Endothelial cell of umbilical vein (primary cell): Measurements from ENCODE around the gene CBY2. TPM values are rescaled to one million over a fixed set of nuclear protein-coding genes. Genes with fewer than 3 reads are reported as not detected.

Experiments used
- BruUV-seq: library from RNA; stranded (reverse); fragments of 400-500 nt; replicated peaks from 2 replicates; lab custom pipeline; 2021; lab: Mats Ljungman, UMichigan
- CTCF ChIA-PET: fragments of 300-600, 350-600 bp; sonication (Branson Sonifier 250); formaldehyde crosslinking; loops from one replicate; lab custom pipeline; 2021; ENCODE audit warnings: antibody characterized with exemption, inconsistent platforms; lab: Charles Lee
- POLR2A ChIA-PET: fragments of 300-600, 350-600 bp; sonication (Branson Sonifier 250); formaldehyde crosslinking; loops from one replicate; lab custom pipeline; 2021; ENCODE audit warnings: antibody characterized with exemption, inconsistent platforms; lab: Charles Lee
- DNase-seq: peaks from one replicate; pipeline ENCODE4 v3.0.0-alpha.2; 2011; ENCODE audit warnings: low read depth, low spot score
- FAIRE-seq: peaks from 2 replicates; lab custom pipeline; 2011; peaks lifted over from hg19 to GRCh38; lab: Jason Lieb, UNC
- H2AFZ ChIP-seq: 2 replicates; pipeline ENCODE4 v1.6.0; 2012; ENCODE audit warnings: low read depth, low read length, control low read depth, inconsistent platforms
- H3K27ac ChIP-seq: 2 replicates; pipeline ENCODE4 v1.5.1; 2011; ENCODE audit warnings: low read depth, mild to moderate bottlenecking, control low read depth, low read length, moderate library complexity; ENCODE audit not compliant: insufficient read depth
- H3K27me3 ChIP-seq, 2 experiments: 2 replicates each; pipeline versions ENCODE4 v1.6.0 to v1.6.1; 2011; ENCODE audit warnings: low read length in 2 of 2, mixed read lengths in 1 of 2; ENCODE audit not compliant: control insufficient read depth in 2 of 2, insufficient read depth in 2 of 2
- H3K36me3 ChIP-seq, 2 experiments: 2 replicates in 1 of 2; 3 replicates in 1 of 2; pipeline ENCODE4 v1.5.1; 2011; ENCODE audit warnings: low read length in 2 of 2, mild to moderate bottlenecking in 1 of 2, moderate library complexity in 1 of 2; ENCODE audit not compliant: control insufficient read depth in 2 of 2, insufficient read depth in 2 of 2; ENCODE audit errors: extremely low read depth in 1 of 2
- H3K4me1 ChIP-seq: 3 replicates; pipeline ENCODE4 v1.5.1; 2011; ENCODE audit warnings: mild to moderate bottlenecking, low read length; ENCODE audit not compliant: control insufficient read depth, insufficient read depth; ENCODE audit errors: extremely low read depth
- H3K4me2 ChIP-seq: 2 replicates; pipeline ENCODE4 v1.6.1; 2011; ENCODE audit warnings: low read length, control low read depth, mixed read lengths; ENCODE audit not compliant: insufficient read depth
- H3K4me3 ChIP-seq, 3 experiments: fragments of 200-600 bp in 1 of 3; sonication (generic), shearing (Covaris generic) in 1 of 3; replicated peaks in 1 of 3; 2 replicates each; pipeline ENCODE4 v1.5.1; 2011 to 2016; ENCODE audit warnings: control low read depth in 3 of 3, low read length in 3 of 3, mild to moderate bottlenecking in 2 of 3, inconsistent platforms in 1 of 3, low read depth in 1 of 3, moderate library complexity in 1 of 3; ENCODE audit not compliant: insufficient read depth in 1 of 3
- H3K79me2 ChIP-seq: 2 replicates; pipeline ENCODE4 v1.6.0; 2012; ENCODE audit warnings: low read length, inconsistent platforms; ENCODE audit not compliant: control insufficient read depth, insufficient read depth
- H3K9ac ChIP-seq: replicated peaks from 2 replicates; pipeline ENCODE3; 2011; ENCODE audit warnings: low read length, control low read depth; ENCODE audit not compliant: insufficient read depth; ENCODE audit errors: extremely low read depth
- H3K9me1 ChIP-seq: replicated peaks from 3 replicates; pipeline ENCODE4 v1.6.0; 2011; ENCODE audit warnings: mild to moderate bottlenecking, low read length; ENCODE audit not compliant: control insufficient read depth, insufficient read depth; ENCODE audit errors: extremely low read depth
- H3K9me3 ChIP-seq: replicated peaks from 2 replicates; pipeline ENCODE4 v1.5.1; 2012; ENCODE audit warnings: low read length, inconsistent platforms; ENCODE audit not compliant: control insufficient read depth, insufficient read depth
- H4K20me1 ChIP-seq: replicated peaks from 2 replicates; pipeline ENCODE3; 2011; ENCODE audit warnings: mild to moderate bottlenecking, low read length; ENCODE audit not compliant: control insufficient read depth, insufficient read depth; ENCODE audit errors: extremely low read depth
- EZH2 ChIP-seq: IDR thresholded peaks from 2 replicates; pipeline ENCODE4 v1.6.1; 2012; ENCODE audit warnings: borderline replicate concordance, low read depth, mild to moderate bottlenecking, moderate library complexity, low read length, inconsistent platforms; ENCODE audit not compliant: severe bottlenecking
- FOS ChIP-seq: IDR thresholded peaks from 2 replicates; pipeline ENCODE4 v1.6.1; 2011; ENCODE audit warnings: mild to moderate bottlenecking, low read length, moderate library complexity, borderline replicate concordance; ENCODE audit not compliant: insufficient read depth
- JUN ChIP-seq: IDR thresholded peaks from 2 replicates; pipeline ENCODE4 v1.6.1; 2011; ENCODE audit warnings: borderline replicate concordance, low read depth; ENCODE audit not compliant: insufficient read length, insufficient read depth
- MYC ChIP-seq: IDR thresholded peaks from one replicate; pipeline ENCODE4 v1.6.1; 2011; ENCODE audit warnings: mild to moderate bottlenecking, low read depth, low read length
- POLR2AphosphoS5 ChIP-seq: IDR thresholded peaks from 2 replicates; pipeline ENCODE4 v1.6.1; 2012; ENCODE audit warnings: low read depth, mild to moderate bottlenecking, control low read depth, low read length, moderate library complexity; ENCODE audit not compliant: insufficient read depth
- dilution Hi-C: fragments of 300-500 bp; cut with MboI; formaldehyde crosslinking; loops from one replicate; pipeline ENCODE4 v1.15.0; 2019; ENCODE audit warnings: low sequenced_read_pairs; ENCODE audit not compliant: extremely low pct_ligation_motif_present
- intact Hi-C: fragments of 100-400 bp; cut with micrococcal nuclease; formaldehyde crosslinking; loops from one replicate; pipeline ENCODE4 v1.10.0; 2022
- polyA plus RNA-seq, 4 experiments: library from polyadenylated mRNA; depleted of rRNA in 3 of 4; stranded (reverse) in 3 of 4; unstranded in 1 of 4; fragments of >200 nt; gene quantifications; 2 replicates each; pipeline versions ENCODE4 v1.2.1 to v1.2.3, GENCODE V29; 2011 to 2012; ENCODE audit warnings: missing spikeins in 1 of 4
- total RNA-seq: library from RNA; stranded (reverse); gene quantifications from 2 replicates; pipeline ENCODE4 v1.2.3, GENCODE V29; 2021
- TF ChIP-seq, protein P1 (sequence below), 2 donors: IDR thresholded peaks; 1 replicate in 1 of 2; 2 replicates in 1 of 2; pipeline ENCODE4 v1.5.1; 2011; ENCODE audit warnings: low read length in 2 of 2, mild to moderate bottlenecking in 2 of 2, moderate library complexity in 2 of 2, control low read depth in 1 of 2, inconsistent platforms in 1 of 2, low read depth in 1 of 2; ENCODE audit not compliant: insufficient read depth in 1 of 2; ENCODE audit errors: extremely low read depth in 1 of 2
- TF ChIP-seq, protein P2 (sequence below): IDR thresholded peaks from 2 replicates; pipeline ENCODE4 v1.6.1; 2011; ENCODE audit not compliant: insufficient read depth, insufficient read length

The CBY2 gene
- total and polyA plus RNA-seq, 2 donors (not counting 3 experiments of a cell fraction or from before 2014, with no cell fraction given): not detected

DNA sequence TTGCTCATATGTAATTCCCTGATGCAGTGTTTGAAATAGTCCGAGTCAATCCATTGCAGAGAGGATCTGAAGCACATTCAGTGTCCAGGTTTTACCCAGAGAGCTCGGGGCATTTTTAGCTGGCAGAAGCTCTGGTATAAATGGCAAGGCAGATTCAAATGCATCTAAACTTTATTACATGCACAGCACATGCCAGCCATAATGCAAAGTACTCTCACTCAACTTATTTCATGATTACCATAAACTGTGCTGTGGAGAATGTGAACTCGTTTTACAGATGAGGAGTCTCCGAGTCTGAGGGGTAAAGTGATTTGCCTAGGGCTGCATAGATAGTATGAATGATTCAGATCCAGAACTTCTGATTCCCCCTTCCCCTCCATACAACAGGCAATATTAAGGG, 13.5 kb upstream of the CBY2 start:
- H3K4me3 ChIP-seq: no peak overlapping the region
- FAIRE-seq (no peak), DNase-seq (no peak)
- no peaks in the 10 kb centered on the region for H3K9me3 ChIP-seq
- BruUV-seq: no TSS peak
- H3K79me2 ChIP-seq: no peaks in the 10 kb centered on the region
- H2AFZ ChIP-seq: no peak overlapping the region
- dilution Hi-C loops: no loop called here
- H3K4me1 ChIP-seq: no peaks in the 10 kb centered on the region
- no peak overlapping the region for H3K4me2 ChIP-seq
- H3K9ac ChIP-seq: no peak overlapping the region
- no peak overlapping the region for H3K27ac ChIP-seq
- POLR2A ChIA-PET: no interaction called here
- intact Hi-C loops: no loop called here
- CTCF ChIA-PET: no interaction called here
- no peak for TF ChIP-seq EZH2
- TF ChIP-seq, protein P1, sequence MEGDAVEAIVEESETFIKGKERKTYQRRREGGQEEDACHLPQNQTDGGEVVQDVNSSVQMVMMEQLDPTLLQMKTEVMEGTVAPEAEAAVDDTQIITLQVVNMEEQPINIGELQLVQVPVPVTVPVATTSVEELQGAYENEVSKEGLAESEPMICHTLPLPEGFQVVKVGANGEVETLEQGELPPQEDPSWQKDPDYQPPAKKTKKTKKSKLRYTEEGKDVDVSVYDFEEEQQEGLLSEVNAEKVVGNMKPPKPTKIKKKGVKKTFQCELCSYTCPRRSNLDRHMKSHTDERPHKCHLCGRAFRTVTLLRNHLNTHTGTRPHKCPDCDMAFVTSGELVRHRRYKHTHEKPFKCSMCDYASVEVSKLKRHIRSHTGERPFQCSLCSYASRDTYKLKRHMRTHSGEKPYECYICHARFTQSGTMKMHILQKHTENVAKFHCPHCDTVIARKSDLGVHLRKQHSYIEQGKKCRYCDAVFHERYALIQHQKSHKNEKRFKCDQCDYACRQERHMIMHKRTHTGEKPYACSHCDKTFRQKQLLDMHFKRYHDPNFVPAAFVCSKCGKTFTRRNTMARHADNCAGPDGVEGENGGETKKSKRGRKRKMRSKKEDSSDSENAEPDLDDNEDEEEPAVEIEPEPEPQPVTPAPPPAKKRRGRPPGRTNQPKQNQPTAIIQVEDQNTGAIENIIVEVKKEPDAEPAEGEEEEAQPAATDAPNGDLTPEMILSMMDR (IDR thresholded peaks at IDR 0.05; ENCODE audit: extremely low read depth in 1 of 2, insufficient read depth in 1 of 2, low read depth in 1 of 2, low read length in 2 of 2): no peak
- TF ChIP-seq JUN: no peak
- TF ChIP-seq MYC: no peak
- TF ChIP-seq, protein P2, sequence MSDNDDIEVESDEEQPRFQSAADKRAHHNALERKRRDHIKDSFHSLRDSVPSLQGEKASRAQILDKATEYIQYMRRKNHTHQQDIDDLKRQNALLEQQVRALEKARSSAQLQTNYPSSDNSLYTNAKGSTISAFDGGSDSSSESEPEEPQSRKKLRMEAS: no peak
- TF ChIP-seq POLR2AphosphoS5: no peak
- no peak for TF ChIP-seq FOS
- no peaks in the 10 kb centered on the region for H3K36me3 ChIP-seq
- no peaks in the 10 kb centered on the region for H4K20me1 ChIP-seq
- H3K27me3 ChIP-seq: peaks cover 0 to 1% of the 10 kb centered on the region in 2 experiments
- H3K9me1 ChIP-seq: no peaks in the 10 kb centered on the region
